GM12873 (cell line): ENCODE data around the gene CORO7.

Experiments
- CTCF ChIP-seq: IDR thresholded peaks from 2 replicates; pipeline ENCODE4 v1.5.1; 2012; ENCODE audit warnings: low read depth, mild to moderate bottlenecking, moderate library complexity, low read length, control low read depth; ENCODE audit not compliant: insufficient read depth; ENCODE audit errors: missing control alignments

Gene CORO7

GRCh38 chr16:4435337-4436067 lies 19.1 kb upstream of the CORO7 start:
- TF ChIP-seq CTCF: no peak

DNA sequence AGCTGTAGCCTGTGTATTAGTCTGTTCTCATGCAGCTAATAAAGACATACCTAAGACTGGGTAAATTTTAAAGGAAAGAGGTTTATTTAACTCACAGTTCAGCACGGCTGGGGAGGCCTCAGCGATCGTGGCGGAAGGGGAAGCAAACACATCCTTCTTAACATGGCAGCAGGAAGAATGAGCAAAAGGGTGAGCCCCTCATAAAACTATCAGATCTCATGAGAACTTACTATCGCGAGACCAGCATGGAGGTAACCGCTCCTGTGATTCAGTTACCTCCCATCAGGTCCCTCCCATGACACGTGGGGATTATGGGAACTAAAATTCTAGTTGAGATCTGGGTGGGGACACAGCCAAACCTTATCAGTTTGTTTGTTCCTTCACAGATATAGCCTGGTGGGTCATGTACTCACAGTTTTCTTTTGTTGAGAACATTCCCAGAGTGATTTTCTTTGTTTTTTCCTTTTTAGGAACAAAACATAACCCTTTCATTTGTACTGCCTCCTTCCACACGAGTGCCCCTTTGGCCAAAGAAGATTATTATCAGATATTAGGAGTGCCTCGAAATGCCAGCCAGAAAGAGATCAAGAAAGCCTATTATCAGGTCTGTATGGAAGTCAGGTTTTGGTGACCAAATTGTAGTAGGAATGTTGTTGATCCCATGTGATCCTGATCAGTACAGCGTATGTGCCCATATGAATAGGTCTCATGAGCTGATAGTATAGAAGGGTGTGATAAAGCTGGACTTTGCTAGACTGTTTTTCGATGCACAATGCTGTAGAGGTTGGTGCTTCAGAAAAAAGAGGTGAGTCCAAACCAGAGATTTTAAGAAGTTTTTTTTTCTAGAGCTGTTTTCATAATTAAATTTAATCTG lies 17.8 kb upstream of the CORO7 start:
- no peak for TF ChIP-seq CTCF

DNA sequence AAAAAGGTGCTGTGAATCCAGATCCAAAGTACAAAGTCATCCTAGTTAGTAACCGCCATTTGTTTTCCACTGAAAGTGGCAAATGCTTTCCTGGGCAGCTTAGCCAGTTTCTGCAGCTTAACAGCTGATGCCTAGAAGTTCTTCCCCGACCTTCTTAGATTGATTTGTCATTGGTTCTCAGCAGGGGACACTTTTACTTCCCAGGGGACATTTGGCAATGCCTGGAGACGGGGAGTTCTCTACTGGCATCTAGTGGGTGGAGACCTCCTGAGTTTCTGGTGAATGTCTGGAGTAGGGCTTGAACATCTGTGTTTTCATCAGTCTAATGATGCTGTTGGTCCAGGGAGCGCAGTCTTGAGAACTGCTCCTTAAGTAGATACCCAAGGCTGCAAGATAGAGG lies 16.8 kb upstream of the CORO7 start:
- no peak for TF ChIP-seq CTCF

DNA sequence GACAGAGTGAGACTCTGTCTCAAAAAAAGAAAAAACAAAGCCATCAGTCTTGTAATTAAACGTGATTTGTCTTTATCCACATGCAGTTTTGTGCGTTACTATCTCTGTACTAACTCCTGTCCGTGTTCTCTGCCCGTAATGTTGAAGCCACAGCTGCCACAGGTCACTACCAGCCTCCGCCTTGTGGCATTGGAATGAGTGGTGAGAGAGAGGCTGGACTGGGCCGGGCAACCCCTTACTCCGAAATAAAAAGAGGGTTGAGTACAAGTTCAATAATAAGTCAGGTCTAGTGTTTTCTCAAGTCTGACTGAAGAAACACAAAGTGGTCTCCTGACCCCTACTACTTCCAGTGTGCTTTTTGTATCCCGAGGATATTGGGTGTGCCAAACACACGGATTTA lies 14.6 kb upstream of the CORO7 start:
- TF ChIP-seq CTCF: no peak

- no peak for TF ChIP-seq CTCF
Observed at GRCh38 chr16:4428500-4428899, 12.1 kb upstream of the CORO7 start.

DNA sequence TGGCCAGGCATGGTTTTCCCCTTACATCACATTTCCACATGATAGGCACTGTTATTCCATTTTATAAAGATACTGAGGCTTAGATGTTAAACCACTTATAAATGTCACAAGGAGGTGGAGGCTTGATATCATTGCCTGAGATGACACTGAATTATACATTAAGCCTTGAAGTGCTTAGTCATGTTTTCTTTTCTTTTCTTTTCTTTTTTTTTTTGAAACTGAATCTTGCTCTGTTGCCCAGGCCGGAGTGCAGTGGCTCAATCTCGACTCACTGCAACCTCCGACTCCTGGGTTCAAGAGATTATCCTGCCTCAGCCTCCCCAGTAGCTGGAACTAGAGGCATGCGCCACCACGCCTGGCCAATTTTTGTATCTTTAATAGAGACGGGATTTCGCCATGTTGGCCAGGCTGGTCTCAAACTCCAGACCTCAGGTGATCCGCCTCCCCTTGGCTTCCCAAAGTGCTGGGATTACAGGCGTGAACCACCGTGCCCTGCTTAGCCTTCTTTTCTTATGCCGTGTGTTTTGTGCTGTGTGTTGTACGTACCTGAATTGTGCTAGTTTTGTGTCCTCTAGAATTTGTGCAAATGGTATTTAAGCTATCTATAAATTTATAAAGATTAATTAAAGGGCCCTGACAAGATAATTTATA lies 10.5 kb upstream of the CORO7 start:
- no peak for TF ChIP-seq CTCF
